ENCODE measurements around the gene MARCHF3.

MARCHF3 gene

DNA sequence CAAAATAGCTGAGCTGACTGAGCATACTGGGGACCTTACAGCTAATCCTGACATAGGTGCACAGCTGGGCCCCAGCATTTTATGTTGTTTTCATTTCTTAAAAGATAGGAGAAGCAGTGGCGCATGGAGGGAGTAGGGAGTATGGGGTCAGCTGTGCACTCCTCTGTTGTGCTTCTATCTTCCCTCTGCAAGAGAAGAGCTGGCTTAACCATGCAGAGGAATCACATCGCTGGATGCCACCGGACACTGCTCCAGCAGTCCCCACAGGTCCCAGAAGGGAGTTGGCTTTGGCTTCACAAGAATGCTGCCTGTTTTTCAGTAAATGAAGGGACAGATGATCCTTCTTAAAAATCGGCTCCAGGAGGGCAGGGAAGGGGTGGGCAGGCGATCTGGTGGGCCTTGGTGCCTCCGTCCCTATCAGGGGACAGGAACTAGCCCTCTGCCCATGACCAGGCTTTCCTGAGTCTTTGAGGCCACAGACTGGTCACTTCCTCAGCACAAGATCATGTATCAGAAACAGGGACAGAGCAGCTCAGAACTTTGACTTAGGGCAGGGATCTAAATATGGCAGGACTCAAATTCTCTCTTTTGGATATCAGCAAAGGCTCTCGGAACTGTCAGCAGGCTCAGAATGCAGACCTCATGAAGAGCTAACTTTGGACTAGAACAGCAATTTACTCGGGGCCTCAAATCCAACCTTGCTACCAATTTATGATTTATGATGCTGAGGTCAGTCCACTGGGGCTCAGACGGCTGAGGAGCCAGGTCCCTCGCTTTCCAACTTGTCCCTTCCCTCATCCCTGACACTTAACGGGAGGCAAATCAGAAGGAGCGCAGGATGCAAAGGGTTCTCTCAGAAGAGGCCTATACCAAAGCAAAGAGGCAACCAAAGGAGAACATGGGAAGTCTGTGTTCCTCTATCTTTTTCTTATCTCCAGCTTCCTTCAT lies 47.2 kb downstream of the MARCHF3 start:
- Histone ChIP-seq H3K9ac (ENCODE audit: low read length) (no peak overlapping the region), H3K36me3 (replicated peaks; ENCODE audit: insufficient read depth, low read length) (no peaks in the 10 kb centered on the region), H3K4me1 (ENCODE audit: low read length) (peaks cover 11% of the 10 kb centered on the region), H3K9me2 (replicated peaks; ENCODE audit: insufficient read depth, low read length) (no peaks in the 10 kb centered on the region), H4K20me1 (ENCODE audit: insufficient read depth, low read length) (no peaks in the 10 kb centered on the region), H3K27me3 (replicated peaks; ENCODE audit: insufficient read depth, low read length) (no peaks in the 10 kb centered on the region), H3K4me2 (ENCODE audit: low read depth, low read length) (no peak overlapping the region), H3K4me3 (ENCODE audit: low read length) (no peak overlapping the region), H3K79me2 (ENCODE audit: low read length) (peaks cover 11% of the 10 kb centered on the region), H3K27ac (ENCODE audit: low read length) (no peak overlapping the region), H3K9me3 (replicated peaks; ENCODE audit: insufficient read depth, low read length) (no peaks in the 10 kb centered on the region), H2AFZ (ENCODE audit: low read length) (no peak overlapping the region), H3F3A (ENCODE audit: insufficient read depth, low read length) (peaks cover under 1% of the 10 kb centered on the region; the same call in 1 of the 2 replicates)
- no peak for TF ChIP-seq CTCF (IDR thresholded peaks at IDR 0.05; ENCODE audit: low read length)
- no peak for TF ChIP-seq EZH2phosphoT487 (IDR thresholded peaks at IDR 0.05; ENCODE audit: low read length)
- TF ChIP-seq EZH2 (optimal IDR thresholded peaks at IDR 0.05; ENCODE audit: low read depth, low read length): no peak
- DNase-seq: no peak

- Histone ChIP-seq H3F3A (ENCODE audit: insufficient read depth, low read length) (no peaks in the 10 kb centered on the region), H3K4me3 (ENCODE audit: low read length) (no peak overlapping the region)
- TF ChIP-seq CTCF (IDR thresholded peaks at IDR 0.05; ENCODE audit: low read length) (no peak), EZH2phosphoT487 (IDR thresholded peaks at IDR 0.05; ENCODE audit: low read length) (no peak), EZH2 (optimal IDR thresholded peaks at IDR 0.05; ENCODE audit: low read depth, low read length) (no peak)
Observed at GRCh38 chr5:126982202-126982601, 48.2 kb downstream of the MARCHF3 start.

GRCh38 chr5:126981701-126982100 lies 48.7 kb downstream of the MARCHF3 start:
- H3K79me2 ChIP-seq (ENCODE audit: low read length): peaks cover 11% of the 10 kb centered on the region
- no peaks in the 10 kb centered on the region for H3K36me3 ChIP-seq (replicated peaks; ENCODE audit: insufficient read depth, low read length)
- no peak overlapping the region for H2AFZ ChIP-seq (ENCODE audit: low read length)
- H3K9me3 ChIP-seq (replicated peaks; ENCODE audit: insufficient read depth, low read length): no peaks in the 10 kb centered on the region
- H3K4me1 ChIP-seq (ENCODE audit: low read length): no peaks in the 10 kb centered on the region
- DNase-seq: no peak
- H4K20me1 ChIP-seq (ENCODE audit: insufficient read depth, low read length): no peaks in the 10 kb centered on the region
- no peak overlapping the region for H3K9ac ChIP-seq (ENCODE audit: low read length)
- no peak overlapping the region for H3K27ac ChIP-seq (ENCODE audit: low read length)
- H3F3A ChIP-seq (ENCODE audit: insufficient read depth, low read length): no peaks in the 10 kb centered on the region
- no peaks in the 10 kb centered on the region for H3K27me3 ChIP-seq (replicated peaks; ENCODE audit: insufficient read depth, low read length)
- H3K4me2 ChIP-seq (ENCODE audit: low read depth, low read length): no peak overlapping the region
- no peak for TF ChIP-seq EZH2 (optimal IDR thresholded peaks at IDR 0.05; ENCODE audit: low read depth, low read length)
- H3K9me2 ChIP-seq (replicated peaks; ENCODE audit: insufficient read depth, low read length): no peaks in the 10 kb centered on the region
- H3K4me3 ChIP-seq (ENCODE audit: low read length): no peak overlapping the region

More at GRCh38 chr5:126982202-126982601, 48.2 kb downstream of the MARCHF3 start:
- Histone ChIP-seq H3K4me2 (ENCODE audit: low read depth, low read length) (no peak overlapping the region), H3K27me3 (replicated peaks; ENCODE audit: insufficient read depth, low read length) (no peaks in the 10 kb centered on the region), H3K9me2 (replicated peaks; ENCODE audit: insufficient read depth, low read length) (no peaks in the 10 kb centered on the region), H3K79me2 (ENCODE audit: low read length) (peaks cover 11% of the 10 kb centered on the region), H3K4me1 (ENCODE audit: low read length) (peaks cover 4% of the 10 kb centered on the region; the same call in 1 of the 2 replicates), H3K36me3 (replicated peaks; ENCODE audit: insufficient read depth, low read length) (no peaks in the 10 kb centered on the region), H3K9me3 (replicated peaks; ENCODE audit: insufficient read depth, low read length) (no peaks in the 10 kb centered on the region), H4K20me1 (ENCODE audit: insufficient read depth, low read length) (no peaks in the 10 kb centered on the region), H3K27ac (ENCODE audit: low read length) (no peak overlapping the region), H2AFZ (ENCODE audit: low read length) (no peak overlapping the region), H3K9ac (ENCODE audit: low read length) (no peak overlapping the region)
- no peak for DNase-seq

DNA sequence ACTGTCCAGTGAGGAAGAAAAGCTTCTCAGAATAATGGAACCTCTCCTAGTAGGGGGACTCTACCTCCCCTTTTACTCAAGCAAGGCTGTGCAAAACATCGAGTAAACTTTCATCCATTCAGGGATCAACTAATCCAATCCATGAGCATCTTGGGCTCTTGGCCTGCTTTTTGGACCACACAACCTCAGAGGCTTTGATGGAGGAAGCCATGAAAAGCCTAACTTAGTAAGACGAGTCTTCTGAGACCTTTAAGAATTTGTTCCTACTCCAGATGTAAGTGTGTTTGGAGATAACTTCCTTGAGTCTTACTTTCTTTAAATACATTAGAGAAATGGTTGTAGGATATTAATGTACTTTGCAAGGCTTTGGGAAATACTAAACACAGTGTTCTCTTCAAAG lies 49.1 kb downstream of the MARCHF3 start:
- Histone ChIP-seq H3K4me3 (ENCODE audit: low read length) (no peak overlapping the region), H3K4me1 (ENCODE audit: low read length) (peaks cover under 1% of the 10 kb centered on the region; the same call in 1 of the 2 replicates), H3K9me3 (replicated peaks; ENCODE audit: insufficient read depth, low read length) (no peaks in the 10 kb centered on the region), H3K9ac (ENCODE audit: low read length) (no peak overlapping the region), H3K27me3 (replicated peaks; ENCODE audit: insufficient read depth, low read length) (no peaks in the 10 kb centered on the region), H3K36me3 (replicated peaks; ENCODE audit: insufficient read depth, low read length) (no peaks in the 10 kb centered on the region), H3K27ac (ENCODE audit: low read length) (no peak overlapping the region), H3F3A (ENCODE audit: insufficient read depth, low read length) (no peaks in the 10 kb centered on the region), H3K4me2 (ENCODE audit: low read depth, low read length) (no peak overlapping the region), H2AFZ (ENCODE audit: low read length) (no peak overlapping the region), H3K9me2 (replicated peaks; ENCODE audit: insufficient read depth, low read length) (no peaks in the 10 kb centered on the region), H3K79me2 (ENCODE audit: low read length) (peaks cover 11% of the 10 kb centered on the region), H4K20me1 (ENCODE audit: insufficient read depth, low read length) (no peaks in the 10 kb centered on the region)
- TF ChIP-seq EZH2 (optimal IDR thresholded peaks at IDR 0.05; ENCODE audit: low read depth, low read length) (no peak), EZH2phosphoT487 (IDR thresholded peaks at IDR 0.05; ENCODE audit: low read length) (no peak), CTCF (IDR thresholded peaks at IDR 0.05; ENCODE audit: low read length) (no peak)
- DNase-seq: no peak

Measured in MM.1S (cell line).